NCI-H187 (cell line): ENCODE results near the gene KRTAP10-11.
"Not testable (repeated sequence)": the region's sequence is repeated elsewhere in the genome, so short reads cannot be mapped to it uniquely, and the experiment has no call there.

ENCODE experiments used
- DNase-seq, 2 experiments: peaks; one replicate each; lab custom pipeline; 2025; lab: John Stamatoyannopoulos, UW

Gene KRTAP10-11

GRCh38 chr21:44614961-44615391 lies 31.2 kb upstream of the KRTAP10-11 start:
- DNase-seq: no peak

DNA sequence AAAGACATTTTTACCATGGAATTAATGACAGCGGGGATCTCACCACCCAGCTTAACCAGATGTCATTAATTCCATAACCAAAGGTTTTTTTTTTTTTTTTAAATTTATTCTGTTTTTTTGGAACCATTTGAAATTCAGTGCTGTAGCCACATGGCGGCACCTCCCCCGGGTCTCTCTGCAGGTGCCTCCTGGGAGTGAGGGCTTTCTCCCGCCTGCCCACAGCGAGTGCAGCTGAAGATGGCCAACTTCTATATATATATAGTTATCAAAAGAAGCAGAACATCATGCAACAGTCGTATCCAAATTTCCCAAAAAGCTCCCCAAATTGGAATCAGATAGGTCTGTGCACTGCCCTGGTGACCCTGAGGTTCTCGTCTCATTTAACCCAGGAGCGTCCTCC lies 30.7 kb upstream of the KRTAP10-11 start:
- no peak for DNase-seq

- no peak for DNase-seq
Measured at GRCh38 chr21:44615911-44616590, 30.2 kb upstream of the KRTAP10-11 start.

GRCh38 chr21:44616591-44616926 lies 29.7 kb upstream of the KRTAP10-11 start:
- DNase-seq: no peak

- DNase-seq: no peak
Measured at GRCh38 chr21:44617071-44617501, 29.1 kb upstream of the KRTAP10-11 start.

DNA sequence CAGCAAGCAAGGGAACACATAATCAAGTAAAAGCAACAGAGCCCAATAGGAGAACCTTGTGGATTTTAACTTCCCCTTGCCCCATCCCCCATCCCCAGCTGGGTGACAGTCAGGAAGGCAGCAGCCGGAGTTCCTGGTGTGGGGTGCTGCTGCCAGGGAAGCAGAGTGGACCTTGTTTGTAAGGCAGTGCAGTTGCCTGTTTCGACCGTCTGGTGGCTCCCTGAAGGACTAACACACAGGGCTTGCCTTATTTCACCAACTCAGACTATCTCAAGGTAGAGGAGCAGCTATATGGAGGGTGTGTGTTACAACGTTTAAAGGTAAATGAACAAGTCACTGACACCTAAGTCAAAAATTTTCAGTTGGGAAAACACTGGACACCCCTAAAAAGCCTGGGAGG lies 27.7 kb upstream of the KRTAP10-11 start:
- no peak for DNase-seq

GRCh38 chr21:44618909-44619308 lies 27.3 kb upstream of the KRTAP10-11 start:
- DNase-seq: no peak

GRCh38 chr21:44619886-44620285 lies 26.3 kb upstream of the KRTAP10-11 start:
- DNase-seq: no peak

DNA sequence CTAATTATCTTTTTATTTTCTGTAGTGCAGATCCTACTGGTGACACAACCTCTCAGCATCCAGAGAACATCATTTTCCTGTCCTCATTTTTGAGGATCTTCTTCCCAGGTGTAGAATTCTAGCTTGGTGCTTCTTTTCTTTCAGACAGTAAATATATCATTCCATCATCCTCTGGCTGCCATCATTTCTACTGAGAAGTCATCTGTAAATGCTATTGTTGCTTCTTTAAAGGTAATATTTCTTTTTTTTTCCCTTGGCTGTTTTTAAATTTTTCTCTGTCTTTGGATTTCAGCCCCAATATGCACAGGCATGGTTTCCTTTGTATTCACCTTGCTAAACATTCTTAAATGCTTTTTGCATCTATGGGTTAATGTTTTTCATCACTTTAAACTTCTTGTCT lies 22.6 kb upstream of the KRTAP10-11 start:
- DNase-seq: no peak

GRCh38 chr21:44625756-44626155 lies 20.5 kb upstream of the KRTAP10-11 start:
- no peak for DNase-seq

- DNase-seq: no peak
Measured at GRCh38 chr21:44626262-44626661, 20.0 kb upstream of the KRTAP10-11 start.

- DNase-seq: no peak
Measured at GRCh38 chr21:44626673-44627143, 19.5 kb upstream of the KRTAP10-11 start, which contains the start of gene KRTAP10-9. Gene KRTAP10-9, plus strand, starts transcription at chr21:44627093. Its CDS starts 79 bp downstream, at chr21:44627172.

DNA sequence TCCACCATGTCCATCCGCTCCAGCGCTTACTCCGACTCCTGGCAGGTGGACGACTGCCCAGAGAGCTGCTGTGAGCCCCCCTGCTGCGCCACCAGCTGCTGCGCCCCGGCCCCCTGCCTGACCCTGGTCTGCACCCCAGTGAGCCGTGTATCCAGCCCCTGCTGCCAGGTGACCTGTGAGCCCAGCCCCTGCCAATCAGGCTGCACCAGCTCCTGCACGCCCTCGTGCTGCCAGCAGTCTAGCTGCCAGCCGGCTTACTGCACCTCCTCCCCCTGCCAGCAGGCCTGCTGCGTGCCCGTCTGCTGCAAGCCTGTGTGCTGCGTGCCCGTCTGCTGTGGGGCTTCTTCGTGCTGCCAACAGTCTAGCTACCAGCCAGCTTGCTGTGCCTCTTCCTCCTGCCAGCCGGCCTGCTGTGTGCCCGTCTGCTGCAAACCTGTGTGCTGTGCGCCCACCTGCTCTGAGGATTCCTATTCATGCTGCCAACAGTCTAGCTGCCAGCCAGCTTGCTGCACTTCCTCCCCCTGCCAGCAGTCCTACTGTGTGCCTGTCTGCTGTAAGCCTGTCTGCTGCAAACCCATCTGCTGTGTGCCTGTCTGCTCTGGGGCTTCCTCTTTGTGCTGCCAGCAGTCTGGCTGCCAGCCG lies 18.9 kb upstream of the KRTAP10-11 start:
- not testable (repeated sequence) for DNase-seq

DNA sequence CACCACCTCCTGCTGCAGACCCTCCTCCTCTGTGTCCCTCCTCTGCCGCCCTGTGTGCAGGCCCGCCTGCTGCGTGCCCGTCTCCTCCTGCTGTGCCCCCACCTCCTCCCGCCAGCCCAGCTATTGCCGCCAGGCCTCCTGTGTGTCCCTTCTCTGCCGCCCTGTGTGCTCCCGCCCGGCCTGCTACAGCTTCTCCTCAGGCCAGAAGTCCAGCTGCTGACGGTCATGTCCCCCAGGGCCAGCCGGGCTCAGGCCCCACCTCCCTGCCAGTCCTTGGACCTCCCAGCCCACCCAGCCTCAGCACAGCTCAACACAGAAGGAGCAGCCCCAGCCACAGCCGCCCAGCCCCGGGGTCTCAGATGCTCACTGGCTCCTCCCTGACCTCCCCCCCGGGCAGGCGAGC lies 18.4 kb upstream of the KRTAP10-11 start:
- not testable (repeated sequence) for DNase-seq

DNA sequence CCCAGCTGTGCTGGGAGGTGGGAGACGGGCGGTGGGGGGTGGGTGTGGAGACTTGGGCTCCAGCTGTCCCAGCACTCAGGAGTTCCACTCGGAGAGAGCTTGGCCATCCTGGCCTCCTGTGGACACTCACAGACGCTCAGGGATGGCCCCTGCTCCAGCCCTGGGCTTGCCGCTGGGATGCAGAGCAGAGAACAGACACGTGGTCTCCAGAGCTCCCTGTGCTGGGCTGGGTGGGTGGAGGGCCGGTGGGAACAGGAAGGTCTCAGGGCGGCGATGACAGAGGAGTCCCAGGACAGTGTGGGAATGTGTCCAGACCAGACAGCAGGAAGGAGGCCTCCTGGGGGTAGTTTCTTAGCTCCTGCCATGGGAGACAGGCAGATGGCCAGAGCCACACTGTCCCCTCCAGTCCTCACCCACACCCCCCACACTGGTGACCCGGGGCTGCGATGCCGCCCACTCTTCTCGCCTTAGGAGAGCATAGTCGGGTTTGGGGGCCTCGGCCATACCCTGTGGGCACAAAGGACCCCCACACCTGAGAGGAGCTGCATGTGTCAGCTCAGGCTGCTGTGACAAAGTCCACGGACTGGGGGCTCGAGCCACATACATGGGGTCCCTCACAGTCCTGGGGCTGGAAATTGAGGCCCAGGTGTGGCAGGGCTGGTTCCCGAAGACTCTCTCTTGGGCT lies 17.4 kb upstream of the KRTAP10-11 start:
- DNase-seq: no peak

- DNase-seq: no peak
Measured at GRCh38 chr21:44630440-44630839, 15.8 kb upstream of the KRTAP10-11 start.

- DNase-seq: no peak
Measured at GRCh38 chr21:44632067-44632466, 14.1 kb upstream of the KRTAP10-11 start.

DNA sequence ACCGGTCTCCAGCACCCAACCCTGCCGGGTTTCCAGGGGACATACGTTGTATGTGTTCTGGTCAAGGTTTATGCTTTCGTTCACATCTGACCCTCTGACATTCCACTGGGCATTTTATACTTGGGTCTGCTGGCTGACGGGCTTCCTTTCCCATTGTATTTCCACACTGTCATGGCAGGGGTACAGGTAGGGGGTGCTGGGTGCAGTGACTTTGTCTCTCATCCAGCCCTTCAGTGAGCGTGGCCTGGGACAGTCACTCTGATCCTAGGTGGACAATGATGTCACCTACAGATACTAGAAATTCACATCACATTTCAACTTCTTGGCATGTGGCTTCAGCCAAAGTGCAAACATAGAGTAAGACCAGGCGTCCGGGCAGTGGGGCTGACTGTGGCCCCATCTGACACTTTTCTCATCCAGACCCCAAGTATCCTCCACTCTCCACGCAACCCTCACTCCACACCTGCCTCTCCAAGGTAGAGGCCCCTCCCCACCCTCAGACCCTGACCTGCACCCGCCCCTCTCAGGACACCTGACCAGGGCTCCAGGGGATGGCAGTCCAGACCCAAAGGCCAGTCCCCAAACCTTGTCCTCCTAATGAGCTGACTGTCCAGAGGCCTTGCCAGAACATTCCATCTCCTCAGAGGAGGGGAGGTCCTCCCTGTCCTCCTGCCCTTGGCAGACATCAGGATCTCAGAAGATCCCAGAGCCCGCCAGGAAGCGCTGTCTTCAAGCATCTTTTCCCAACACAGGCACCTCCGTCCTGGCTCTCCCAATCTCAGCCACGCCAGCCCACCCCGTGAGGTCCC lies 9.8 kb upstream of the KRTAP10-11 start:
- DNase-seq: no peak

DNA sequence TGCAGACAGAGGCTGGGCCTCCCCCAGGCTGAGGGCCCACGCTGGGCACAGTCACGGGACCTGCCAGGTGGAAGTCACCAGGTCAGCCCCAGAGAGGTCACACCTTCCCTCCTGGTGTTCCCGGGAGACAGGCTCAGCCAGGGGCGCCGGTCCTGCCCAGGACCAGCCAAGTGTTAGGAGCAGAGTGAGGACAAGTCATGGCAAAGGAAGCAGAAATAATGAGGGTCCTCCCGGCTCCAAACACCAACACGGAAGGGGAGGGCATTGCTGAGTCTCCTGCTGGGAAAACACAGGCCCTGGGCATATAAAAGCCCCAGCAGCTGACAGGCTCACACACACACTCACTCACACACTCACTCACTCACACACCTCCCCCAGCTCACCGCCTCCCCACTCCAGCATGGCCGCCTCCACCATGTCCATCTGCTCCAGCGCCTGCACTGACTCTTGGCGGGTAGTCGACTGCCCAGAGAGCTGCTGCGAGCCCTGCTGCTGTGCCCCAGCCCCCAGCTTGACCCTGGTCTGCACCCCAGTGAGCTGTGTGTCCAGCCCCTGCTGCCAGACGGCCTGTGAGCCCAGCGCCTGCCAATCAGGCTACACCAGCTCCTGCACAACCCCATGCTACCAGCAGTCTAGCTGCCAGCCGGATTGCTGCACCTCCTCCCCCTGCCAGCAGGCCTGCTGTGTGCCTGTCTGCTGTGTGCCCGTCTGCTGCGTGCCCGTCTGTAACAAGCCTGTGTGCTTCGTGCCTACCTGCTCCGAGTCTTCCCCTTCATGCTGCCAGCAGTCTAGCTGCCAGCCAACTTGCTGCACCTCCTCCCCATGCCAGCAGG lies 9.0 kb upstream of the KRTAP10-11 start, which contains the start of gene KRTAP10-10:
TSS of gene KRTAP10-10 (plus strand) at position 339 of the 833 bp plus-strand sequence. CDS start at position 401, 62 bp downstream.
- no peak for DNase-seq

DNA sequence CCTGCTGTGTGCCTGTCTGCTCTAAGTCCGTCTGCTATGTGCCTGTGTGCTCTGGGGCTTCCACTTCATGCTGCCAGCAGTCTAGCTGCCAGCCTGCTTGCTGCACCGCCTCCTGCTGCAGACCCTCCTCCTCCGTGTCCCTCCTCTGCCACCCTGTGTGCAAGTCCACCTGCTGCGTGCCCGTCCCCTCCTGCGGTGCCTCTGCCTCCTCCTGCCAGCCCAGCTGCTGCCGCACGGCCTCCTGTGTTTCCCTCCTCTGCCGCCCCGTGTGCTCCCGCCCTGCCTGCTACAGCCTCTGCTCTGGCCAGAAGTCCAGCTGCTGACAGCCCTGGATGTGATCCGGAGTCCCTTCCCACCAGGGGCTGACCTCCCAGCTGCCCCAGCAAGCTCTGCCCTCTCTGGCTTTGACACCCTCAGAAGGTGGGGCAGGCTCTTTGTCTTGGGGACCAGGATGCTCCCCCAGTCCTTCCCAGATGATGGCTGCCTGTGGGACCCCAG lies 8.3 kb upstream of the KRTAP10-11 start:
- not testable (repeated sequence) for DNase-seq
